ENCODE data around the gene ULK4. TPM values are rescaled to one million over a fixed set of nuclear protein-coding genes. Genes with fewer than 3 reads are reported as not detected.

The ULK4 gene
- total and polyA plus RNA-seq, 9 of the 15 experiments (the other 6 are each of a cell fraction or from before 2014, with no cell fraction given) = 3.0 to 5.9 (median 3.5) TPM

DNA sequence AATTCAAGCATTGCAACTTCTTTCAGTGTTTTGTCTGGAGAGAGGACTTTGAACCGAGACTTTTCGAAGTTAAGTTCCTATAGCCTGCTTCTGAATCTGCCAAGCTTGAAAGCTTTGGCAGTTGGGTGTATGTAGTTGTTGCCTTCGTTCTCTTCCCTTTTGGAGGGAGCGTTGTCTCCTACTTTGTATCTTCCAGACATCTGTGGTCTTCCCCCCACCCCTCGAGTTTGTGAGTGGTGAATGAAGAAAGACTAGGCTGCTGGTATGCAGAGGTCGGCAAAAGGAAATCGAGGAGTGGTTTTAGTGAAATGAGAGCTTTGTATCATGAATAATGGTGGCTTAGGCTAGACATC, 761.3 kb downstream of the ULK4 start:
- Histone ChIP-seq H3K27ac (ENCODE audit: extremely low read depth, low read depth, low read length) (peak overlapping the region; percentile 15; the same call in 2 of the 3 replicates), H4K20me1 (replicated peaks; ENCODE audit: control insufficient read depth, insufficient read depth, low read length) (peaks cover 51% of the 10 kb centered on the region), H3K79me2 (ENCODE audit: control insufficient read depth, insufficient read depth, low read length) (peaks cover 63% of the 10 kb centered on the region), H3K9me1 (ENCODE audit: control insufficient read depth, insufficient read depth, low read length) (no peaks in the 10 kb centered on the region), H2AFZ (ENCODE audit: low read depth, low read length) (no peak overlapping the region), H3K9ac (ENCODE audit: insufficient read depth in 1 of 2, low read depth in 2 of 2, low read length in 2 of 2) (peak overlapping the region; percentile 51 to 69; a peak in 3 of 4 replicates), H3K4me2 (ENCODE audit: insufficient read depth, low read length) (peak overlapping the region; percentile 85), H3K27me3 (ENCODE audit: control insufficient read depth in 2 of 2, insufficient read depth in 2 of 2, low read length in 2 of 2) (peaks cover 5 to 22% of the 10 kb centered on the region in 2 experiments; a peak in 4 of 5 replicates), H3K4me1 (replicated peaks in 1 of 2; ENCODE audit: control insufficient read depth in 2 of 2, insufficient read depth in 2 of 2, low read length in 2 of 2) (peaks cover 9 to 15% of the 10 kb centered on the region in 2 experiments; a peak in 4 of 5 replicates), H3K36me3 (ENCODE audit: control insufficient read depth, insufficient read depth, low read length) (no peaks in the 10 kb centered on the region), H3K4me3 (peak overlapping the region; percentile 90), H3K9me3 (replicated peaks; ENCODE audit: control insufficient read depth, insufficient read depth, low read depth, low read length) (no peaks in the 10 kb centered on the region)
- FAIRE-seq = peak; percentile 88
- CTCF ChIA-PET (ENCODE audit: low intra/inter-chr PET ratio) = no interaction called here
- 3% methylated on average over 6 of the region's 7 CpGs for WGBS (ENCODE audit: insufficient coverage, low coverage, missing lambda C conversion rate)
- intact Hi-C loops (cut with micrococcal nuclease) = loop anchor here (10.0 kb wide), 1 partner anchor 616 kb away; no protein-coding TSS in a partner anchor
- DNase-seq (ENCODE audit: extremely low read depth in 1 of 4, low spot score in 3 of 4) = peak in 2 of 4 experiments; percentile 54 to 77
- BruUV-seq (replicated peaks) = no TSS peak
- ATAC-seq = peak; percentile 55
- in situ Hi-C loops (cut with MboI) = no loop called here
- POLR2A ChIA-PET = interaction anchor here (0.7 to 3.8 kb wide), 11 partner anchors 9 to 248 kb away, joined by 3 to 33 read pairs (median 4); no protein-coding TSS in a partner anchor
- TF ChIP-seq L3MBTL2 (IDR thresholded peaks at IDR 0.05) = peak; percentile 62
- TF ChIP-seq, protein P1, sequence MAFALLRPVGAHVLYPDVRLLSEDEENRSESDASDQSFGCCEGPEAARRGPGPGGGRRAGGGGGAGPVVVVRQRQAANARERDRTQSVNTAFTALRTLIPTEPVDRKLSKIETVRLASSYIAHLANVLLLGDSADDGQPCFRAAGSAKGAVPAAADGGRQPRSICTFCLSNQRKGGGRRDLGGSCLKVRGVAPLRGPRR (CRISPR knock-in tag; IDR thresholded peaks at IDR 0.05) = no peak
- TF ChIP-seq EHMT2 (IDR thresholded peaks at IDR 0.05) = 0 out of 2 replicates have a peak, but pooled peaks have one; percentile 60
- TF ChIP-seq PML (IDR thresholded peaks at IDR 0.05; ENCODE audit: low read length) = 0 out of 2 replicates have a peak, but pooled peaks have one; percentile 24
- TF ChIP-seq E2F6 (IDR thresholded peaks at IDR 0.05; ENCODE audit: borderline replicate concordance in 1 of 2, extremely low read depth in 1 of 2, insufficient read depth in 1 of 2, insufficient read length in 1 of 2, low read depth in 1 of 2, low read length in 1 of 2, poor library complexity in 1 of 2, severe bottlenecking in 1 of 2) = peak in 1 of 2 experiments; percentile 50
- TF ChIP-seq, protein P2, sequence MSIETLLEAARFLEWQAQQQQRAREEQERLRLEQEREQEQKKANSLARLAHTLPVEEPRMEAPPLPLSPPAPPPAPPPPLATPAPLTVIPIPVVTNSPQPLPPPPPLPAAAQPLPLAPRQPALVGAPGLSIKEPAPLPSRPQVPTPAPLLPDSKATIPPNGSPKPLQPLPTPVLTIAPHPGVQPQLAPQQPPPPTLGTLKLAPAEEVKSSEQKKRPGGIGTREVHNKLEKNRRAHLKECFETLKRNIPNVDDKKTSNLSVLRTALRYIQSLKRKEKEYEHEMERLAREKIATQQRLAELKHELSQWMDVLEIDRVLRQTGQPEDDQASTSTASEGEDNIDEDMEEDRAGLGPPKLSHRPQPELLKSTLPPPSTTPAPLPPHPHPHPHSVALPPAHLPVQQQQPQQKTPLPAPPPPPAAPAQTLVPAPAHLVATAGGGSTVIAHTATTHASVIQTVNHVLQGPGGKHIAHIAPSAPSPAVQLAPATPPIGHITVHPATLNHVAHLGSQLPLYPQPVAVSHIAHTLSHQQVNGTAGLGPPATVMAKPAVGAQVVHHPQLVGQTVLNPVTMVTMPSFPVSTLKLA (conservative IDR thresholded peaks at IDR 0.05) = 0 out of 4 replicates have a peak, but pooled peaks of 1 of the 2 experiments have one; percentile 16
- peak; percentile 76 for TF ChIP-seq HMBOX1 (IDR thresholded peaks at IDR 0.05)
- peak; percentile 31; the same call in 1 of the 2 replicates for TF ChIP-seq SMARCA4 (IDR thresholded peaks at IDR 0.05)
- peak; percentile 61 for TF ChIP-seq VEZF1 (CRISPR knock-in tag; IDR thresholded peaks at IDR 0.05)
- TF ChIP-seq MEIS2 (IDR thresholded peaks at IDR 0.05; ENCODE audit: partially characterized antibody) = peak; percentile 24
- peak; percentile 63; the same call in 1 of the 2 replicates for TF ChIP-seq SMAD4 (CRISPR knock-in tag; conservative IDR thresholded peaks at IDR 0.05)
- TF ChIP-seq ELF2 (CRISPR knock-in tag; IDR thresholded peaks at IDR 0.05) = 0 out of 2 replicates have a peak, but pooled peaks have one; percentile 24
- TF ChIP-seq BMI1 (IDR thresholded peaks at IDR 0.05; ENCODE audit: low read length) = no peak
- TF ChIP-seq ARID1B (IDR thresholded peaks at IDR 0.05) = 0 out of 2 replicates have a peak, but pooled peaks have one; percentile 13
- TF ChIP-seq NR1H2 (CRISPR knock-in tag; IDR thresholded peaks at IDR 0.05) = no peak
- TF ChIP-seq GATA2 (CRISPR knock-in tag; IDR thresholded peaks at IDR 0.05) = peak; percentile 15; the same call in 1 of the 2 replicates
- TF ChIP-seq RBM25 (IDR thresholded peaks at IDR 0.05; ENCODE audit: low read depth, low read length, severe bottlenecking) = no peak

Measured in K562 (cell line).